HL-60 (cell line): ENCODE results near the gene TSKS.

ENCODE experiments used
- DNase-seq, 2 experiments: peaks; one replicate each; pipeline ENCODE4 v3.0.0-alpha.2; 2010 to 2020; ENCODE audit warnings: low read depth in 1 of 2, low spot score in 1 of 2
- H3K27ac ChIP-seq: fragments of 250-450 bp; sonication (Bioruptor Pico); replicated peaks from 2 replicates; pipeline ENCODE4 v1.5.1; 2020; ENCODE audit warnings: mild to moderate bottlenecking, moderate library complexity
- H3K27me3 ChIP-seq: fragments of 250-450 bp; sonication (Bioruptor Pico); 2 replicates; pipeline ENCODE4 v1.5.1; 2021; ENCODE audit warnings: mild to moderate bottlenecking, moderate library complexity; ENCODE audit not compliant: insufficient read depth, poor library complexity, severe bottlenecking
- H3K4me3 ChIP-seq: replicated peaks from 2 replicates; pipeline ENCODE4 v1.5.1; 2011; ENCODE audit warnings: mild to moderate bottlenecking, control low read depth, low read length; ENCODE audit not compliant: insufficient read depth
- GABPA ChIP-seq: IDR thresholded peaks from 2 replicates; pipeline ENCODE4 v1.6.1; 2012; ENCODE audit warnings: low read depth
- POLR2AphosphoS5 ChIP-seq: IDR thresholded peaks from 2 replicates; pipeline ENCODE4 v1.6.1; 2012; ENCODE audit warnings: low read depth
- SPI1 ChIP-seq: IDR thresholded peaks from 2 replicates; pipeline ENCODE4 v1.6.1; 2012; ENCODE audit warnings: low read depth, mild to moderate bottlenecking, borderline replicate concordance
- TF ChIP-seq, protein P1 (sequence below): IDR thresholded peaks from 2 replicates; pipeline ENCODE4 v1.6.1; 2012; ENCODE audit warnings: low read depth; ENCODE audit not compliant: insufficient replicate concordance
- TF ChIP-seq, protein P2 (sequence below): IDR thresholded peaks from one replicate; pipeline ENCODE4 v1.5.1; 2011; ENCODE audit warnings: low read length, control low read depth, inconsistent platforms; ENCODE audit not compliant: insufficient read depth

The TSKS gene

DNA sequence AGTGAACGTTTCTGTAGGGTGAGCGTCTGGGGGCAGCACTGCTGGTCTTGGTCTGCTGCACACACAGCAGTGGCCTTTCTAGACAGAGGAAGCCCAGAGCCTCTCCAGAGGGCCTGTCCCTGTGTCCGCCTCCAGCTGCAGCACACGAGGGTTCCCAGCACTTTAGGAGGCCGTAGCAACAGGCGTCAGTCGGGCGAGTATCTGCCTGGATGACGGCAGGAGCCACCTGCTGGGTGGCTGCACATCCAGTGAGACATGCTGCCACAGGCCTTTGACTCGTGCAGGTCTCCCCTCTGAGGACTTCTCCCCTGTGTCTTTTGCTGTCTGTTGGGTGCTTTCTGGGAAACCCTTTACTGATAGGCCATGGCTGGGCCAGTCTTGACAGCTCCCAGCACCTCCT is 25.8 kb upstream of the TSKS start:
- no peak for TF ChIP-seq POLR2AphosphoS5
- TF ChIP-seq, protein P1, sequence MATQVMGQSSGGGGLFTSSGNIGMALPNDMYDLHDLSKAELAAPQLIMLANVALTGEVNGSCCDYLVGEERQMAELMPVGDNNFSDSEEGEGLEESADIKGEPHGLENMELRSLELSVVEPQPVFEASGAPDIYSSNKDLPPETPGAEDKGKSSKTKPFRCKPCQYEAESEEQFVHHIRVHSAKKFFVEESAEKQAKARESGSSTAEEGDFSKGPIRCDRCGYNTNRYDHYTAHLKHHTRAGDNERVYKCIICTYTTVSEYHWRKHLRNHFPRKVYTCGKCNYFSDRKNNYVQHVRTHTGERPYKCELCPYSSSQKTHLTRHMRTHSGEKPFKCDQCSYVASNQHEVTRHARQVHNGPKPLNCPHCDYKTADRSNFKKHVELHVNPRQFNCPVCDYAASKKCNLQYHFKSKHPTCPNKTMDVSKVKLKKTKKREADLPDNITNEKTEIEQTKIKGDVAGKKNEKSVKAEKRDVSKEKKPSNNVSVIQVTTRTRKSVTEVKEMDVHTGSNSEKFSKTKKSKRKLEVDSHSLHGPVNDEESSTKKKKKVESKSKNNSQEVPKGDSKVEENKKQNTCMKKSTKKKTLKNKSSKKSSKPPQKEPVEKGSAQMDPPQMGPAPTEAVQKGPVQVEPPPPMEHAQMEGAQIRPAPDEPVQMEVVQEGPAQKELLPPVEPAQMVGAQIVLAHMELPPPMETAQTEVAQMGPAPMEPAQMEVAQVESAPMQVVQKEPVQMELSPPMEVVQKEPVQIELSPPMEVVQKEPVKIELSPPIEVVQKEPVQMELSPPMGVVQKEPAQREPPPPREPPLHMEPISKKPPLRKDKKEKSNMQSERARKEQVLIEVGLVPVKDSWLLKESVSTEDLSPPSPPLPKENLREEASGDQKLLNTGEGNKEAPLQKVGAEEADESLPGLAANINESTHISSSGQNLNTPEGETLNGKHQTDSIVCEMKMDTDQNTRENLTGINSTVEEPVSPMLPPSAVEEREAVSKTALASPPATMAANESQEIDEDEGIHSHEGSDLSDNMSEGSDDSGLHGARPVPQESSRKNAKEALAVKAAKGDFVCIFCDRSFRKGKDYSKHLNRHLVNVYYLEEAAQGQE, result no peak
- no peak for TF ChIP-seq GABPA
- no peak overlapping the region for H3K4me3 ChIP-seq
- H3K27me3 ChIP-seq, result no peaks in the 10 kb centered on the region
- DNase-seq, result no peak
- no peak overlapping the region for H3K27ac ChIP-seq

DNA sequence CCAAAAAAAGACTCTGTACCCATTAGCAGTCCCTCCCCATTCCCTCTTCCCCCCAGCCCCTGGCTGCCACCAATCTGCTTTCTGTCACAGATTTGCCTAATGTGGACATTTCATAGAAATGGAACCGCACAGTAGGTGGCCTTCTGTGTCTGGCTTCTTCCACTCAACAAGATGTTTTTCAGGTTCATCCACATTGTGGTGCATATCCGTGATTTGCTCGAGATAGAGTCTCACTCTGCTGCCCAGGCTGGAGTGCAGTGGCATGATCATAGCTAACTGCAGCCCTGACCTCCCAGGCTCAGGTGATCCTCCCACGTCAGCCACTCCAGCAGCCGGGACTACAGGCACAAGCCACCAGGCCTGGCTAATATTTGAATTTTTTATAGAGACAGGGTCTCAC is 24.6 kb upstream of the TSKS start:
- TF ChIP-seq SPI1, result no peak
- no peak for TF ChIP-seq GABPA
- TF ChIP-seq, protein P2, sequence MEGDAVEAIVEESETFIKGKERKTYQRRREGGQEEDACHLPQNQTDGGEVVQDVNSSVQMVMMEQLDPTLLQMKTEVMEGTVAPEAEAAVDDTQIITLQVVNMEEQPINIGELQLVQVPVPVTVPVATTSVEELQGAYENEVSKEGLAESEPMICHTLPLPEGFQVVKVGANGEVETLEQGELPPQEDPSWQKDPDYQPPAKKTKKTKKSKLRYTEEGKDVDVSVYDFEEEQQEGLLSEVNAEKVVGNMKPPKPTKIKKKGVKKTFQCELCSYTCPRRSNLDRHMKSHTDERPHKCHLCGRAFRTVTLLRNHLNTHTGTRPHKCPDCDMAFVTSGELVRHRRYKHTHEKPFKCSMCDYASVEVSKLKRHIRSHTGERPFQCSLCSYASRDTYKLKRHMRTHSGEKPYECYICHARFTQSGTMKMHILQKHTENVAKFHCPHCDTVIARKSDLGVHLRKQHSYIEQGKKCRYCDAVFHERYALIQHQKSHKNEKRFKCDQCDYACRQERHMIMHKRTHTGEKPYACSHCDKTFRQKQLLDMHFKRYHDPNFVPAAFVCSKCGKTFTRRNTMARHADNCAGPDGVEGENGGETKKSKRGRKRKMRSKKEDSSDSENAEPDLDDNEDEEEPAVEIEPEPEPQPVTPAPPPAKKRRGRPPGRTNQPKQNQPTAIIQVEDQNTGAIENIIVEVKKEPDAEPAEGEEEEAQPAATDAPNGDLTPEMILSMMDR, result no peak
- TF ChIP-seq POLR2AphosphoS5, result no peak
- no peak for DNase-seq
- Histone ChIP-seq H3K27ac (no peak overlapping the region), H3K27me3 (no peaks in the 10 kb centered on the region), H3K4me3 (no peak overlapping the region)

DNA sequence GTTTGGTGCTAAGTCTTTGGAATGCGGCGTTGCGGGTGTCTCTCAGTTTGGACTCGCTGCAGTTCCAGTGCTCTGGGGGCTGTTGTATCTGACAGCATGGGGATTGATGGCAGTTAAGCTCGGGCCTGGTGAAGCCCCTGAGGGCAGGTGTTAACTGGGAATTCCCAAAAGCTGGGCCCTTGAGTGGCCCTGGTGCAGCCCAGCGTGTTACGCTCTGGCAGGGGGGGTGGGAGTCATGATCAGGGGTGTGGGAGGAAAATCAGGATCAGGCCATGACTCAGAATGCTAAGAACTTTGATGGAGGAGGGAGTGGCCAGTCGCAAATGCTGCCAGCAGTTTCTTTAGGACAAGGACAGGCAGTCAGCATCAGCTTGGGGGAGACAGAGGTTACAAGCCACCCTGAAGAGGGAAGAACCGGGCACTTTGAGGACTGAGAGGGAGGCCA is 23.3 kb upstream of the TSKS start:
- Histone ChIP-seq H3K4me3 (no peak overlapping the region), H3K27ac (no peak overlapping the region), H3K27me3 (no peaks in the 10 kb centered on the region)
- no peak for DNase-seq
- TF ChIP-seq SPI1, result no peak
- TF ChIP-seq GABPA, result no peak
- TF ChIP-seq, protein P1, result no peak
- TF ChIP-seq POLR2AphosphoS5, result no peak
- TF ChIP-seq, protein P2, result no peak

DNA sequence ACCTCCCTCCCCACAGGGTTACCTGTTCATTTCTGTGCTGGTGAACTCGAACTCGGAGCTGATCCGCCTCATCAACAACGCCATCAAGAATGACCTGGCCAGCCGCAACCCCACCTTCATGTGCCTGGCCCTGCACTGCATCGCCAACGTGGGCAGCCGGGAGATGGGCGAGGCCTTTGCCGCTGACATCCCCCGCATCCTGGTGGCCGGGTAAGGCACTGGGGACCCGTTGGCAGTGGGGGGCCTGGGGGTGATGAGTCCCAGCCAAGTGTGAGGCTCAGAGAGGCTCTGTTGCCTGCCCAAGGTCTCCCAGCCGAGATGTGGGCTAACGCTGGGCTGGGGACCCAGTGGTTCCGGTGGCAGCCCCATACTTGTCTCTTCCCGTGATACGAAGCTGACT is 19.4 kb upstream of the TSKS start:
- H3K4me3 ChIP-seq, result no peak overlapping the region
- no peak for DNase-seq
- no peak overlapping the region for H3K27ac ChIP-seq
- H3K27me3 ChIP-seq, result no peaks in the 10 kb centered on the region
- TF ChIP-seq GABPA (no peak), SPI1 (no peak), POLR2AphosphoS5 (no peak)
- TF ChIP-seq, protein P2, result no peak
- TF ChIP-seq, protein P1, result no peak
